ENCODE measurements around the gene EDC4.
"Not testable (repeated sequence)": the region's sequence is repeated elsewhere in the genome, so short reads cannot be mapped to it uniquely, and the experiment has no call there.

Gene EDC4

DNA sequence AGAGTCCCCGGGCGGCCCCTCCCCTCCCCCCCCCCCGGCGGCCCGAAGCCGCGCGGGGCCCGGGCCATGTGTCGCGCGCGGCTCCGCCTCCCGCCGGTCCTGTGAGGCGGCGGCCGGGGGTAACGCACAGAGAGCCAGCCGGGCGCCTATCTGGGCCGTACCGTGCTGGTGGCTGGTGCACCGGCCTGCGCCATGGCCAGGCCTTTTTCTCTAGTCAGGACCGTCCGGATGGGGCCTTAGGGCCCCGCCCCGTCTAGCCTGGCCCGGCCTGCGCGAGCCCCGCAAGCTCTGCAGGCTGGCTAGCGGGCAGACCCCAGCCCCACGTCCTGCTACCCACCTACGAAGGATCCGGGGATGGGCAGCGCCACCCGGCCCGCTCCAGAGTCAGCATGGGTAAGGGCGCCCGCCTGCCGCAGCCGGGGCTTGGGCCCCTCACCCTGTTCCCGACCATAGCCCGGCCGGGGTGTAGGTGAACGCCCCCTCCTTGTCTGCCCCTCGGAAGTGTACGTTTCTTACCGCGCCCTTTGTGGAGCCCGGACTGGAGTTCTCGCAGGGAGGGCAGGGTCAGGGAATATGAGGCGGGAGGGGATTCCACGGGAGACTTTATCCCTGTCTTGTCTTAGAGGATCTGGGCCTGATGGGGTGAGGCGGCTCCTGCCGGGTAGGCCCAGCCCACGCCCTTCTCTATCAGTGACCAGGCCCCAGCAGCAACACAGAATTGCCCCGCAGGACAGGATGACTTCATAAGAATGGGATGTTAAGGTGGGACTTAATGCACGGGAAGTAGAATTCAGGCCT is 25.6 kb upstream of the EDC4 start, which contains the start of gene CENPT:
Gene CENPT, minus strand, starts transcription at position 630 of the 798 bp plus-strand sequence. CDS start 13,834 bp downstream, outside the sequence.
- peak in 1 of 3 experiments; percentile 23 for DNase-seq (ENCODE audit: low read depth in 3 of 3)

DNA sequence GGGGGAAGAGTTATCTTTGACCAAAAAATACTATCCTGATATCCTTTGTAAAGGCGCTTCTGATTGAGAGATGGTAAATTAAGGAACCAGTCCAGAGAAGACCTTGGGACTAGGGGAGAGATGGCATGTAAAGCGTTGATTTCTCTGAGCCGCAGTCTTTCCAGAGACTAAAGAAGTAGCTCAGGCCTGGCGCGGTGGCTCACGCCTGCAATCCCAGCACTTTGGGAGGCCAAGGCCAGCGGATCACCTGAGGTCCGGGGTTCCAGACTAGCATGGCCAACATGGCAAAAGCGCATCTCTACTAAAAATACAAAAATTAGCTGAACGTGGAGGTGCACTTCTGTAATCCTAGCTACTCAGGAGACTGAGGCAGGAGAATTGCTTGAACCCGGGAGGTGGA is 24.7 kb upstream of the EDC4 start:
- DNase-seq (ENCODE audit: low read depth in 3 of 3) = no peak

DNA sequence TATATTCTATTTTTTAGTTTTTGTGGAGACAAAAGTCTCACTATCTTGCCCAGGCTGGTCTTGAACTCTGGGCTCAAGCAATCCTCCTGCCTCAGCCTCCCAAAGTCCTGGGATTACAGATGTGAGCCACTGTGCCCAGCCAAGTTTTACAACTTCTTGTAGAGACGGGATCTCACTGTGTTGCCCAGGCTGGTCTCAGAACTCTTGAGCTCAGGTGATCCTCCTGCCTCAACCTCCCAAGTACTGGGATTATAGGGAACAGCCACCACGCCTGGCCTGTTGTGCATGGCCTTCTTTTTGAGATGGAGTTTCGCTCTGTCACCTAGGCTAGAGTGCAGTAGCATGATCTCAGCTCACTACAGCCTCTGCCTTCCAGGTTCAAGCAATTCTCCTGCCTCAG is 19.2 kb upstream of the EDC4 start:
- no peak for DNase-seq (ENCODE audit: low read depth in 3 of 3)

DNA sequence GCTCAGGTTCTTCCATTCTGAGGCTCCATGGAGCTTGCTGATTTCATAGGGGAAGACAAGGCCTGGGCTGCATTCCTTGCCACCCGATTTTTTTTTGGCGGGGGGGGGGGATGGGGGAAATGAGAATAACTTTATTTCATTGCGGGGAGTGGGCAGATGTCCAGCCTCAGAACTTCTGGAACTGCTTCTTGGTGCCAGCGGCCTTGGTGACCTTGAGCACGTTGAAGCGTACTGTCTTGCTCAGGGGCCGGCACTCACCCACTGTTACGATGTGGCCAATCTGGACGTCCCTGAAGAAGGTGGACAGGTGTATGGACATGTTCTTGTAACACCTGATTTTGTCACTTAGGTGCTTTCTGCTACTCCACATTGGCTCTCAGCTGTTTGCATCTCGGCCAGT is 17.1 kb upstream of the EDC4 start:
- DNase-seq (ENCODE audit: low read depth in 3 of 3) = no peak

DNA sequence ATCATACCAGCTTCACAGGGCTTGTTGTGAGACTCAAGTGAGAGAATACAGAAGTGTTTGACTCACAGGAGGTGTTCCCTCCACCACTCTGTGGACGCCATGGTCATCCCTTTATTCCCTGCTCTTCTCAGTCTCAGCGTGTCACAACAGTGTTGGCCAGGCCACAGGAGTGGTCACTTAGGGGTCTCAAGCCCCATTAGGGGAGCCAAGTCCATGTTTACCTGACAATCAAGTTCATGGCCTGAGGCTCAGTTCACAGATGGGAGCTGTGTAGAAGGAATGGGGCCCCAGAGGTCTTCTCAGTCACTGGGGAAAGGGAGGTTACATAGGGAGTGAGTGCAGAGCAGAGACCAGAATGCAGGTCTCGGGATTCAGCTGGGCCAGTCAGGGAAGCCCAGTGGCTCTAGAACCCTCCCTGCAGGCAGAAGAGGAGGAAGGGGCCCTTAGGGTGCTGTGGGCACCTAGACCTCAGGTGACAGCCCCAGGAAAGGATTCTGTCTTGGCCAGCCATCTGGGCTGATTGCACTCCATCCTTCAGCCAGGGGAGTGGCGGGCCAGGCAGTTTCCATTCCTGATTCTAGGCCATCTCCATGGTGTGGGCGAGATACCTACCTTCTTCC is 15.8 kb upstream of the EDC4 start:
- no peak for DNase-seq (ENCODE audit: low read depth in 3 of 3)

DNA sequence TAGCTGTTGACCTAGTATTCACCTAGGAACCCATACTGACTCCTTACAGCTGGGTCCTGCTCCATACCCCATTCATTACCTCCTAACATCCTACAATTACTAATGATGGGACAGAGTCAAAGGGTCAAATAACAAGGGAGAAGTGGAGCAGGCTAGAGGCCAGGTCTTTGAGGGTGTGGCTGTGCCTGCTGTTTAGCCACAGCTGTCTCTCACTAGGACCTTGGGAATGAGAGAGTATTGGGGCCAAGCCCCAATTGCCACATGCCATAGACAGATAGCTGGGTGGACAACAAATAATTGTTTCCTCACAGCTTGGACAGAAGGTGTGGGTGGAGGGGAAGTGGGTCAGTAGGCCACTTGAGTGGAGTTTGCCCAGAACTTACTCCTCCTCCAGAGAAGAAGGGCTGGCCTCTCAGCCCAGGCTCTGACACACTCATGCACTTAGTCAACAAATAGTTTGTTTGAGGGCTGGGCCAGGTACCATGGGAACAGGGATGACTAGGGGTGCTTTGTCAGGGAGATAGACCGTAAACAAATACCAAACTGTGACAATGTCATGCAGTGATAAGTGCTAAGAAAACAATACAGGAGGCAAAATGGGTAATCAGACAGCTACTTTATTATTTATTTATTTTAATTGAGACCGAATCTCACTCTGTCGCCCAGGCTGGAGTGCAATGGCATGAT is 15.2 kb upstream of the EDC4 start:
- DNase-seq (ENCODE audit: low read depth in 3 of 3) = no peak

DNA sequence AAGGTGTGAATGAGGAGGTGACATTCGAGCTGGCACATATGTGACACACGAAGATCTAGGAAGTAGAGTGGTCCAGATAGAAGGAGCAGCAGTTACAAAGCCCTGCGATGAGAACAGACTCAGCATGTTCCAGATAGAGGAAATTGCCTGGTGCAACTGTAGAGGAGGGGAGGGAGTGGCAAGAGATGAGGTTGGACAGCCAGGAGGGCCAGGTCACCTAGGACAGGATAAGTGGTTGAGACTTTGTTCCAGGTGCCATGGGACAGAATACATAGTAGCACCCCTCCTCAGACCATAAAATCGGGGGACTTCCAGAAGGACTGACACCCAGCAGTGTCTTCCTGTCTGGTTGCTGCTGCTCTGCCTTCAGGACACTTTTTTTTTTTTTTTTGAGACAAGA is 14.4 kb upstream of the EDC4 start:
- no peak for DNase-seq (ENCODE audit: low read depth in 3 of 3)

DNA sequence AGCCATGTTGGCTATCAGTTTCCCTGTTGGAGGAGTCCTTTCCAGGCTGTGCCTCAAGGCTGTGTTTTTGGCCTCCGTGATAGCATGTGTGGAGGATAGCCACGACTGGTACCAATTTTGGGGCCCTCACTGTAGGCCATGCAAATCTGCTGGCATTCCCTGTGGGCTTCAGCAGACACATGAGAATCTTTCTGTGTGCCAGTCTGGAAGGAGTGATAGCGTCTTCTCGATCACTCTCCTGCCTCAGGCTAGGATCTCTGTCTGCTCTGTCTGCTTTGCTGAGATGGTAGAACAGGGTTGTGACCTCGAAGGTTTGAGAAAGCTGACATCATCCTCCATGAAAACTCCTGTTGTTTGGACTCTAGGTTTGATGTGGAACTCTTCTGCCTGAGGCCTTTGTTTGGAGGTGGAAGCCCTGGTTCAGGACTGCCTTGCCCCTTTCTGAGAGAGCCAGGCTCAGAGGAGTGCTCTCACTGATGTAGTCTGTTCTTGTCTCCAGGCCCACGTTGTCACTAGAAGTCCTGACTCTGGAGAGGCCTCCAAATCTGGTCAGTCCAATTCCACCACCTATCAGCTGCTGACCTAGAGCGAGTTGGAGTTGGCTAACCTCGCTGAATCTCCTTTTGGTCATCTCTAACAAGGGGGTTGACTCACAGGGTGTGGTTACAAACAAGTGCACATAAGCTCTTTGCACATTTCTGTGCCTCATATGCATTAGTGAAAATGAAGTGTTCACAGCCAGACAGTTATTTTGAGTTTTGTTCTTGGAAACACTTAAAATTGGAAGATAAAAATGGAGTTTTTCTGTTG is 12.1 kb upstream of the EDC4 start:
- DNase-seq (ENCODE audit: low read depth in 3 of 3) = no peak

DNA sequence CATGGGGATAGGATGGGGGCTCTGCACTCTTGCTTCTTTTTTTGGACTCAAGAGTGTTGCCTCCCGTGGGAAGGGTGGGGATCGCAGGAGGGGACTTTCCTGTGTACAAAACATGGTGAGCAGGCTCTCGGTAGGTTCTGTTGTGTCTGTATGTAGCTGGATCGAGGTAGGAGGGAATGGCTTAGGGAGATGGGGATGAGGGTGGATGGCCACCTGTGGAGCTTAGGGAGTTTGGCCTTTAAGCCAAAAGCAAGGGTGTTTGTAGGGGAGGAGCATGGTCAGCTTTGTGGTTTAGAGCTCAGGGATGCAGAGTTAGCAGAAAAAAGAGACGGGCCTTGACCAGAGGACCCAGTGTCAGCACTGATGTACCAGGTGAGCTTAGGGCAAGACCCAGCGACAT is 11.0 kb upstream of the EDC4 start:
- no peak for DNase-seq (ENCODE audit: low read depth in 3 of 3)

DNA sequence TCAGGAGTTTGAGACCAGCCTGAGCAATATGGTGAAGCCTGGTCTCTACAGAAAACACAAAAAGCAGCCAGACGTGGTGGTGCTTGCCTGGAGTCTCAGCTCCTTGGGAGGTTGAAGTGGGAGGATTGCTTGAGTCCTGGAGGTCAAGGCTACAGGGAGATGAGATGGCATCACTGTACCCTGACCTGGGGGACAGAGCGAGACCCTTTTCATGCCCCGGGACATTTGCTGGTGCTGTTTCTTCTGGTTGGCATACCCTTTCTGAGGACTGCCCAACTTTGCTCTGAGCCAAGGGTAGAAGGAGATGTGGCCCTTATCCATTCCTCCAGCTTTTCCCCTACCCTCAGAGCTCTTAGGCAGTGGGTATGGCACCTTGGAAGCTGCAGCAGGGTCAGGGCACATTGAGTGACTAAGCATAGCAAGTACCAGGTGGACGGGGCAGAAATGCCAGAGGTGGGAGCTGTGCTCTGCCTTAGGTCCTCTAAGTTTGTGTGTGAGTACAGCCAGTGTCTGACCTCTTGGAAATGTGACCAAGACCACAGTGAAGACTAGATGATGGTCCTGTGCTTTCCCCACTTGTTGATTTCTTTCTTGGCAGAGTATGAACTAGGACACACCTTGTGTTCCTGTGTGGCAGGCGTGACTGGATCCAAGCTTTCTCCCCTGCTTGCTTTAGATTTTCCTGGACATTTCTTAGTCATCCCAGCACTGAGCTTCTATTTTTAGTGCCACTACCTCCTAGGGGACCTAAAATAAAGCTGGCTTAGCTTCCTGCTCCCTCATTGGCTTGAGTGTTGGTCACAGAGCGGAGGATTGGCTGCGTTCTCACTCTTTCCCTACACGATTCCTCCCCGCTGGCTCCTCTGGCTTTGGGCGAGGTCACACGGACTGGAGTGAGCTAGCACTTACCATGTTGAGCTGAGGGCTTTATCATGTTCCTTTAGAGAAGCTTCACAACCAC is 9.9 kb upstream of the EDC4 start:
- no peak for DNase-seq (ENCODE audit: low read depth in 3 of 3)

DNA sequence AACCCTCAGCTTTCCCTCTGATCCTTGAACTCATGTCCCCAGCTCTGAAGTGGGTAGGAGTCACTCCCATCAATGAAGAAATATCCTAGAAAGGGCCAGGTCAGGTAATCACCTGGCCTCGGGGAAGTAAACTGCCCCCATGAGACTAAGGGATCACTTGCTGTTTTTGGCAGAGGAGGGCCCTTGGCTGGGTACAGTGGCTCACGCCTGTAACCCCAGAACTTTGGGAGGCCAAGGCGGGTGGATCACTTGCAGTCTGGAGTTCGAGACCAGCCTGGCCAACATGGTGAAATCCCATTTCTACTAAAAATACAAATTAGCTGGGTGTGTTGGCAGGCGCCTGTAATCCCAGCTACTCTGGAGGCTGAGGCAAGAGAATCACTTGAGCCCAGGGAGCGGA is 8.8 kb upstream of the EDC4 start:
- DNase-seq (ENCODE audit: low read depth in 3 of 3) = not testable (repeated sequence)

DNA sequence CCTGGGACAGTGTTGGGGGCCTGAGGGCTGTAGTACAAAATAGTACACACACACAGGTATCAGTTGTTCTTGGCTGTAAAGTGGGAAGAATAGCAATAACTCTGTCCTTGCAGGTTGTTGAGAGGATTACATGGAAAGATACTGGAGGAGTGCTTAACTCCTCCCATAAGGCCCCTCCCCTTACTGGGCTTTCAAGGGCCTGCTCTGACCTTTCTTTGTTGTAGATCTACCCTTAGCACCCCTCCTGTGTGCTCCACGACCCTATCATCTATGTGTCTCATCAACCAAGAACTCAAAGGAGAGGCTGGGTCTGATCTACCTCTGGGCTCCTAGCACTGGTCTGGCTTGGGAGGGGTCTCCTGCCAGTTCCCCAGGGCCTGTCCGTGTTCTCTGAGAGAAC is 8.3 kb upstream of the EDC4 start:
- DNase-seq (ENCODE audit: low read depth in 3 of 3) = no peak

DNA sequence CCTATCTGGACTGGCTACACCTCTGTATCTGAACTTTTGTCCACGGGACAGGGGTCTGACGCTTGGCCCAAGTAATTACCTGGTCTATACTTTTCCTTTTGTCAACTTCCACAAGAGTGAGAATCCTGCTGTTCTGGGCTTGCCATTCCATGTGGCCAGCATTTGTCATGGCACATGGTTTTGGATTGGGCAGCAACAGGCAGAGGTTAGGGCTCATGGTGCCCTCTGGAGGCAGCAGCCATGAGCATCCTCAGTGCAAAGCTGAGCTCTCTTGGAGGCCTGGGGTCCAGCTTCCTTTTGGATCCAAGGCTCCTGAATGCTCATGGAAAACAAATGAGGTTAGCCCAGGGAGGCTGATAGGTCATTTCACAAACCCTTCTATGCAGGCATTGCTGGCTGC is 7.5 kb upstream of the EDC4 start:
- no peak for DNase-seq (ENCODE audit: low read depth in 3 of 3)

DNA sequence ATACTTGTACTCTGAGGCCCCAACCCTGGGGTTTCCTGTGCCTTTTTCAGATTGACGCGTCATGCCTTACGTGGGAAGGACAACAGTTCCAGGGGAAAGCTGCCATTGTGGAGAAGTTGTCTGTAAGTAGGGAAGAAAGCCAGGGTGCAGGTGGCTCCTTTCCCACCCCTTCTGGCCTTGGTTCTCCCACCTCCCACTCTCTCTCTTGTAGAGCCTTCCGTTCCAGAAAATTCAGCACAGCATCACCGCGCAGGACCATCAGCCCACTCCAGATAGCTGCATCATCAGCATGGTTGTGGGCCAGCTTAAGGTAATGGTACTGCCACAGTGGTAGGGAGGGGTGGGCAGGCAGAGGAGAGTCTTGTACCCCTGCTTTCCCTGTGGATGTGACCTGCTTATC is 4.6 kb upstream of the EDC4 start:
- DNase-seq (ENCODE audit: low read depth in 3 of 3) = no peak

DNA sequence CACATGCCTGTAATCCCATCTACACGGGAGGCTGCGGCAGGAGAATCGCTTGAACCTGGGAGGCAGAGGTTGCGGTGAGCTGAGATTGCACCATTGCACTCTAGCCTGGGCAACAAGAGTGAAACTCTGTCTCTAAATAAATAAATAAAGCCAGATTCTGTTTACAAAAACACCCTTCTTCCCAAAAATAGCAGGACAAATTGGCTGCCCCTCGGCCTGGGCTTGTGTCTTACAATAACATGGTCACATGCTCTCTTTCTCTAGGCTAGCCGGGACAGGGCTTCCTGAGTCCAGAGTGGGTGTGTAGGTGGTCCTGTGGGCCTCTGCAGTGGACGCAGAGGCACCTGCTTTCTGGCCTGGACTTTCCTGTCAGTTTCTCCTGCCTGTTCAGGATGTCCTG is 3.2 kb upstream of the EDC4 start:
- DNase-seq (ENCODE audit: low read depth in 3 of 3) = no peak

DNA sequence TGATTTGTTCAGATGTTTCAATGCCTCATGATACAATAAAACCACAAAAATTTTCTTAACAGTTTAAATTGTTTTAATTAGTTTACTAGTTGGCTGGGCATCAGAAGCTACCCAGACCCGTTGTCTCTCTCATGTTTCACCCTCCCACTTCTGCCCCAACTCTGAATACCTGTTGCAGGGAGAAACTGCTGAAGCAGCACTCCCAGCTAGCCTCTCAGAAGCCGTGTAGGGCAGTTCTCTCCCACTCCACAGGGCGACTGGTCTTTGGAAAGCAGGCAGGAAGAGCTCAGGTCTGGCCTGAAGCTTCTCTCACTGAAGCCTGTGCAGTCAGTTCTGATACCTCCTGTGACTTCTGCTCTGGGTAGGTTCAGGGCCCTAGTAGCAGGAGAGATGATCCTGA is 1.6 kb upstream of the EDC4 start:
- DNase-seq (ENCODE audit: low read depth in 3 of 3) = no peak

DNA sequence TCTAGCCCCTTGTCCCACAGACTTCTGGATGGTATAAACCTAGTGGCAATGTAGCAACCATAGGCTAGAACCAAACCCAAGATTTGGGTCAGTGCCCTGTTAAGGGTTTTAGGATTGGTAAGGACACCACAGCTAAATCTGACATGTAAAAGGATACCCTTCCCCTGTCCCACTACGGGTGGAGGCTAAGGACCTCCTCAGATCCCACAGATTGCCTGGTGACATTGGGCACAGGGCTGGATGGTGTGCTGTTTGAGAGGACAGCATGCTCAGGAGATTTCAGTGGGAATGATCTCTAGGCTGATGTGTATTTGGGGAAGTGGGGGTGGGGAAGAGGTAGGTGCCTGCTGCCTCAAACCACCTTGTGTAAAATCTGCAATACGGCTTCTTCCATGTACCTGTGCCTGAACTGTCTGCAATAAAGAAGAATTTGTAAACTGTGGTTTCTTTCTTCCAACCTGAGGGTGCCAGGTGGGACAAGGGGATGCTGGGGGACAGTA is 671 bp upstream of the EDC4 start:
- no peak for DNase-seq (ENCODE audit: low read depth in 3 of 3)

DNA sequence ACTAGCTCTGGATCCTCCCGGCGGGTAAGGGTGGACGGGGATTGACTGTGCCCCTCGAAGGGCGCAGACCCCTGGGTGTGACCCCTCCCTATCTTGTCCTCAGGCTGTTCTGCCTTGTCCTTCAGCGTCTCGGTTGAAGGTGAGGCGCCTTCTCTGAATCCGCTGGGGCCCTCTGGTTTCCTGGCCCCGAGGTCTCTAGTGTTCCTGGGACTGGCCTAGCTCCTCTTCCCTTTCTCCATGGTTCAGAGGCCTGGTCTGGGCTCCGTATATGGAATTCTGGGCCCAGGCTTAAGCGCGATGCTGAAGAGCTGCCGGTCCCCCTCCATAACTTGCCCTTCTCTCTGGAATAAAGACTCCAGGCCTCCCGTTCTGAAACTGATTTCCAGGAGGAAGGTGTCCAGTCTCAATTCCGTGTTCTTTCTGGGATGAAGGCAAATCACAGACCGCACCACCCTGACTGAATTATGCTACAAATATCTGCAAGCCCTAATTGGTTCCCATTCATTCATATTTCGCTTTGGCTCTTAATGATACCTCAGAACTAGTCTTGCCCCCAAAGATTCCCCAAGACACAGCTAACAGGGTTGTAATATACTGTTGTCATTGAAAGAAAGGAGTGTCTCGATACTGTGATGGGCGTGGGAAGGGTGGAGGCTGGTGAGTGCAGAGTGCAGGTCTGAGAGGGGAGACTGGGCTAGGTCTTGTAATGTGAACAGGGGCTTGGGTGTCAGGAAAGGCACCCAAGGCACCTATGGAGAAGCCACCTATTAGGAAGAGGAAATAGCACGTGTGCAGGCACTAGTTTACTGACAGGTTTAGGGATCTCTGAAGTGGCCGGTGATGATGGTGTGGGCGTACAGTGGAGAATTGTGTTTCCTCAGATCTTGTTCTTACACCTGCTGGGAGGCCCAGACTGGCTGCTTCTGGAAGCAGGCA is 851 bp downstream of the EDC4 start:
- DNase-seq (ENCODE audit: low read depth in 3 of 3) = no peak

DNA sequence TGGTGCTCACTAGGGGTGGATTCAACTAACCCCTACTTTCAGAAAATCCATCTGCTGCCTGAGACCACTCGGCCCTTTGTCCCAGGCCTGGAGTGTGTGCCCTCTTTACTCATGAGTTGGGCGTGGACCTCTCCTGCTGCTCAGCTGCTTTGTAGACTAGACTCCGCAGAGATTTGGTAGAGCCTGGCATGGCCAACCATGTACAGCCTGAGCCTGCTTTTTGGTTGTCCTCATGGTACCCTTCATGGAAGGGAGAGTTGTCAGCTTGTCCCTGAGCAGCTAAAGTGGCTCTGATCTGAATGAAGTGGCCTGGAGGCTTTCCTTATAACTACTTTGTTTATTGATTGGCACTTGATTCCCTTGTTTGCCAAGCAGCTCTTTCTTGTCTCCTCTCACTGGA is 1.5 kb downstream of the EDC4 start:
- no peak for DNase-seq (ENCODE audit: low read depth in 3 of 3)

DNA sequence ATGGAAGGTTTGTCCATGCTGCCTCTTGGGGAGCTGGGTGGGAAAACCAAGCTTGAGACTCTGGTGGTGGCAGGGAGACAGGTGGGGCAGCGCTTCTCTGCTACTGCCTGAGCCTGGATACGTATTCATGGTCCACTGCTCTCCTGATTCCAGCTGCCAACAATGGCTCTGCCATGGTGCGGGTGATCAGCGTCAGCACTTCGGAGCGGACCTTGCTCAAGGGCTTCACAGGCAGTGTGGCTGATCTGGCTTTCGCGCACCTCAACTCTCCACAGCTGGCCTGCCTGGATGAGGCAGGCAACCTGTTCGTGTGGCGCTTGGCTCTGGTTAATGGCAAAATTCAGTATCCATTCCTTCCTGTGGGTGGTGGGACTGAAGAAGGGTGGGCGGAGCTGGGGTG is 4.2 kb downstream of the EDC4 start:
- no peak for DNase-seq (ENCODE audit: low read depth in 3 of 3)

Measured in stimulated activated CD4-positive, alpha-beta T cell treated with anti-CD3 and anti-CD28 coated beads, TNF-alpha, amount 100 ng/mL, for 24 hours (primary cell).